Activated CD8-positive, alpha-beta memory T cell treated with anti-CD3 and anti-CD28 coated beads for 36 hours (primary cell): Measurements from ENCODE around the gene SEMA6A. TPM values are rescaled to one million over a fixed set of nuclear protein-coding genes. Genes with fewer than 3 reads are reported as not detected.

ENCODE experiments used
- CTCF ChIA-PET: fragments of 350-600 bp; sonication (Branson Sonifier 250); formaldehyde crosslinking; loops from one replicate; lab custom pipeline; 2021; ENCODE audit warnings: antibody characterized with exemption; lab: Charles Lee
- POLR2A ChIA-PET: fragments of 350-600 bp; sonication (Branson Sonifier 250); formaldehyde crosslinking; loops from one replicate; lab custom pipeline; 2021; ENCODE audit warnings: antibody characterized with exemption; lab: Charles Lee
- total RNA-seq, 2 experiments: library from RNA; stranded (reverse); gene quantifications; one replicate each; pipeline ENCODE4 v1.2.3, GENCODE V29; 2021

SEMA6A gene
- total RNA-seq, 2 experiments from 2014 or later, result not detected

DNA sequence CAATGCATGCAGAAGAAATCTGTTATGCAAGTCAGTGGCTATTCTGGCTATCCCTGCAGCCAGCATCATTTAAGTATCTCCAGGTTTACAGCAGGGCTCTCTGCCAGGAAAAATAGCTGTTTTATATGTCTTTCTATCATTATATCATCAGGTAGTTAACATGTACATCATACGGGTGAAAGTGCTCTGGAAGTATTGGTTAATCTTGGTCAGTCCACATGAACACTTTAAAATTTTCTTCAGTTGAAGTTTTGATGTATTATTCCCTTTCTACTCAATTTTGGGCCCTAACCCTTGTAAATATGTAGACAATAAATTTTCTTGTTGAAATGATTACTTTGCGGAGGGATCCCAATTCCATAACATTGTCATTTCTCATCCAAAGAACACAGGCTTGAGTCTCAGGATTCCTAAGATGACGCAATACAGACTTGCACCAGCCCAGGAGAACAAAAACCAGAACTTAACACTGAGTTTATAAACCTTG, 67.5 kb downstream of the SEMA6A start:
- ChIA-PET CTCF (no interaction called here), POLR2A (no interaction called here)

DNA sequence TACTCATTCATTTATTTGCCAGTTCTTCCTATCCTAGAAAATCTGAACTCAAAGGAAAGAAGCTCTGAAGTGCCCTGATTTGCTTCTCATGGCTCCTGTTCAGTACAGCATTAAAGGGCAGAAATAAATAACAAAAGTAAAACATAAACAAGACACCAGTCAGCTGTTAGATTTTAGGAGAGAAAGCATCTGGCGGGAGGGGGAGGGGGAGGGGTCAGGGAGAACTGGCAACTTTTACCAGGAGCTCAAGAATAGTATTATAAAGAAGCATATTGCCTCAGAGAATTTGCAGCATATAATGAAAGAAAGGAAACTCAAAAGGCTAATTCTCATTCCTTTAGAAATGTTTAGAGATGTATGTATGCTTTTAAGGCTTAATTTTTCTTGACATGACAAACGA, 68.1 kb downstream of the SEMA6A start:
- ChIA-PET POLR2A (no interaction called here), CTCF (no interaction called here)

DNA sequence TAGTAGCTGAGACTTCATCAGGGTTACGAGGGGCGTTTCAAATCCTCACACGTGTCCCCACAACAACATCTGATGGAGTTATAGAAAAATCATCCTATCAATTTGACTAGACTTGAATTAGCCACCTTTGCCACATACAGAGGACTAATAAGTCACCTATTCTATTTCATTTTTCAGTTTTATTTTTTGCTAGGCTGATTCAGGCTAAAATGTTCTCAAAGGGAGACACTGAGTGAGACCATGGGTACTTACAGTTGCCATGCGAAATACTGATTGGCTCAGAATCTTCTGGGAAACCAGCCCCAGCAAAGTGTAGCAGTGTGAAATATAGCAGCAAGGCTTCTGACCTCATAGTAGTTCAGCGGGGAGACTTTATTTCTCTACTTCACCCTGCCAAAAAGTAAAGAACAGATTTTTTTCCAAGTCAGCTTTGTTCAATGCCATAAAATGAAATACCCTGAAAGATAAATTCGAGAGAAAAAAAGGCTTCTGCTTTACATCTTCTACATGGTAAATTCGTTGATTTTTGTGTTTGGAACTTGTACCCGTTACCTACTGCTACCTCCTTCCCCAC, 69.9 kb downstream of the SEMA6A start:
- ChIA-PET CTCF (no interaction called here), POLR2A (no interaction called here)

DNA sequence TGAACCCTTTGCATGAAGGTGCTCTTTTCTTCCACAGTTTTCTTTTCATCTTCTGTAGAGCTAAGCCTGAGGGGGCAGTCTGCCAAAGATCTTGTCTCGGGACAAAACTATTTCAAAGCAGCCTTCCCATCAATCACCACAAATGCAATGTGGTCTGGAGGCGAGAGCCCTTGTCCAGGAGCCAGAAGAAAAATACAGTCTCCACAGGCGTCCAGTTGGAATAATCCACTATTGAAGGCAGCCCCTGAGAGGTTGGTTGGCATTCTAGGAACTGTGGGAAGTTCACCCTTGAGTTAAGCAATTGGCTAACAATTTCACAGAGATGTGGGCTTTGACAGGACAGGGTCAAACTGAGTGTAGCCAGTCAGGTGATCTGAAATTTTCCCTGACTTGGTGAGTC, 72.0 kb downstream of the SEMA6A start:
- ChIA-PET POLR2A (no interaction called here), CTCF (no interaction called here)

DNA sequence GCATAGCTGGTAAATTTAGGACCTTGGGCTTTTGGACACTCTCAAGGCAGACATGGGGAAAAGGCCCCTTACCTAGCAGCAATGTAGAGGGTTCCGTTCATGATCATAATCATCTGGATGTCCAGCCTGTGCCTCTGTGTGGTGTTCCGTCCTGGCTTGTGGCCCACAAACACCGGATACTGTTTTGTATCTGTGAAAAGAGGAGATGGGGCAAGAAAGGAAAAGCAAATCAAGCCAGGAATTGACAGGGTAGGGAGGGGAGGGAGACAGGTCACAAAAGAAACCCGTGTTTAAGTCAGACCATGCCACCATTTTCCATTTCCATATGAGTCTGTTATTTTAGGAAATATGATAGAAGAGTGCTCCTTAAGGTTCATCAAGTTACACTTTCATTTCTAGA, 72.5 kb downstream of the SEMA6A start:
- POLR2A ChIA-PET, result no interaction called here
- CTCF ChIA-PET, result no interaction called here

DNA sequence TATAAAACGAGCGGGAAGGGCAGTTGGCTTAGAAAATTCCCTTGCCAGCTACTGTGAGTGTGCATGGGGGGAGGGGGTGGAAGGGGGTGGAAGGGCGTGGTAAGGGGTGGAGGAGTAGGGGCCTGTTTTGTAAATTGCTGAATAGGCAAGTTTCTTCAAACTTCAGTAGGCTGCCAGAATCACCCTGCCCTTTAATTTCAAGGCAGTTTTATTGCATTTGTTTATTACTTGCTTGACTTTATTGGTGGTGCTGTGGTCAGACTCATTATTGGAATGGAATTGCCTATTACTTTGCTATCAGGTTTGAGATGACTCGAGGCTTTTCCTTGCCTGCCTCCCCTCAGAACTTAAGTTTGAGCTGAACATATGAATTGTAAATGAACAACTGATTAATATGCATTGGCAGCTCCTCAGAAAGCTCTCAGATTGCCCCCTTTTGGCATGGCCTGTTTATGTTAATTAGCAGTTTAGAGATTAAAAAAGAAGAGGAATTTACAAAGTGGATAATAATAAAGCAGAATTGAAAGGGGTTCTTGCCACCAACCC, 76.0 kb downstream of the SEMA6A start:
- CTCF ChIA-PET, result no interaction called here
- POLR2A ChIA-PET, result no interaction called here

DNA sequence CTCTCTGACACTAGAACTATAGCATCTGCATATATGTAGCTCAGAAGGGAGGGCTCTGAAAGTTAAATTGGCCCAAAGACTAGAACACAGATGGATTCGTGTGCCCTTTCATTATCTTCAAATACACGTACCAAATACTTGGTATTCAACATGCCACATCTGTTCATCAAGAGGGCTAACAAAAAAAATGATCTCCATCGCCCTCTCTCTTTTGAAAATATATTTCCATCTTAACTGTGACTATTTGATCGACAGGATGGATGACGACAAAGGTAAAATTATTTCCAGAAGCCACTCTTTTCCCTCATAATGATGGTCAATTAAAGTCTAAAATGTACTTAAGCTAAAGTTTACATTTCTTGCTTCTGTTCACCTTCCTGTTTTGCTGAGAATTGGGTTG, 77.0 kb downstream of the SEMA6A start:
- CTCF ChIA-PET, result no interaction called here
- POLR2A ChIA-PET, result no interaction called here

DNA sequence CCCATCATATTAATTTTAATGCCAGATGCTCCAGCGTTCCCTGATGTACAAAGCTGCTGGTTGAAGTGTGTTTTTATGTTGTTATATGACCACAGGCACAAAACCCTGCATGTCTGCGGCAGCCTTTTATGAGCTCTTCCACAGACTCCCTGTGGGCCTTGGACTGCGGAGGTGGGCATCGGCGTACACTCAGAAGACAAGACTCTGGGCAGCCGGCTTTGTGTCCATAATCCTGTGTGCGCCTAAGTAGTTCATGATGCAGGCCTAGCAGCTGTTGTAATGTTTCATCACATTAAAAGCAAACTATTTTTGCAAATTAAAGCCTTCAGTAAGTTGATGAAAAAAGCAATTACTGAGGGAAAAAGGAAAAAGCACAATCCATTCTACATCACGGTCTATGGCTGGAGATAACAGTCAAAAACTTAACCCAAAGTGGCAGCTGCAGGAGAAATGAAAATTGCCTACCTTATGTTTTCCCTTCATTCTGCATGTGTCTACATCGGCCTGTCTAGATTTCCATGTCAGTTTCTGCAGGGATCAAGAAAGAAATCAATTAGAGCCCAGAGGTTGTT, 78.8 kb downstream of the SEMA6A start:
- ChIA-PET POLR2A (no interaction called here), CTCF (no interaction called here)

DNA sequence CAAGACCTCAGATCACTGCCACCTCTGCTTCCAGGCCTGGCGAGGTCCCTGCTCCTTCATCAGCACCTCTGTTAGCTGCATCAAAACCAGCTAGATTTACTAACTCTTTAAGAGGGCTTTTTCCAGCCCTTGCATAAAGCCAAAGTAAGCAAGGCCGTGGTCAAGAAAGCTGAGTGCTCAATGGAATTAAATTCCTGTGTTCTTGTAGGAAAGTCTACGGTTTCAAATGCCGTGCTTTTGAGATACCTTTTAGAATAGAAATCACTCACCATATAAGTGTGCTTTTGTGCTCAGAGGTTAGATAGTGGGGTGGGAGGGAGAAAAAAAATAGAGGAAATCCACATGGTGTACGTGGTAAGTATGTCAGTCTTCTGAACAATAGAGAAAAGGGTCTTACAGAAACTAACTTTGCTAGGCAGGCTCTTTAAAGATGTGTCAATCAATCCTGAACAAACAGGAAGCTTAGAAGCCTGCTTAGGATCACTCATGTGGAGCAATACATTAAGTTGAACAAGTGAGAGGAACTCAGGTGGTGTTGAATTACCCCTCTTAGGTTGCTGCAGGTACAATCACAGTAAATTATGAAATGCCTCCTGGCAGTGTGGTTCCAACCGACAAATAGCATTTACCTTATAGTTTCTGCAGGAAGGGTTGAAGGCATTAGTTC, 79.7 kb downstream of the SEMA6A start:
- POLR2A ChIA-PET, result no interaction called here
- CTCF ChIA-PET, result no interaction called here

DNA sequence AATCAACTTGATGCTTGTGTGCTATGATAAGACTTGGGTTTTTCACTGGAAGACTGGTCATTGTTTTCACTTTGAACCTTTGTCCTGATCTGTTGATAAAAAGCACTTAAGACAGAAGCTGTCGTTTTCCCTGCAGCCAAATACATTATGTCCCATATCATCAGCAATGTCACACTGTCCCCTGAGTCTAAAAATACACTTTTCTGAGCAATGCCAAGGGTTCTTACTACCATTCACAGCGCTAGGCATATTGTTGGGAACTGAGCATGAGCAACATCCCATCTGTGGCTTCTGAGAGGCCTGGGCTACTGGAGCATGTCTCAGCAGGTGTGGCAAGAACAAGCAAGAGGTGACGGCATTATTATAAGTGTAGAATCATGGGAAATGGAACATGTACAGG, 81.8 kb downstream of the SEMA6A start:
- CTCF ChIA-PET, result no interaction called here
- POLR2A ChIA-PET, result no interaction called here

DNA sequence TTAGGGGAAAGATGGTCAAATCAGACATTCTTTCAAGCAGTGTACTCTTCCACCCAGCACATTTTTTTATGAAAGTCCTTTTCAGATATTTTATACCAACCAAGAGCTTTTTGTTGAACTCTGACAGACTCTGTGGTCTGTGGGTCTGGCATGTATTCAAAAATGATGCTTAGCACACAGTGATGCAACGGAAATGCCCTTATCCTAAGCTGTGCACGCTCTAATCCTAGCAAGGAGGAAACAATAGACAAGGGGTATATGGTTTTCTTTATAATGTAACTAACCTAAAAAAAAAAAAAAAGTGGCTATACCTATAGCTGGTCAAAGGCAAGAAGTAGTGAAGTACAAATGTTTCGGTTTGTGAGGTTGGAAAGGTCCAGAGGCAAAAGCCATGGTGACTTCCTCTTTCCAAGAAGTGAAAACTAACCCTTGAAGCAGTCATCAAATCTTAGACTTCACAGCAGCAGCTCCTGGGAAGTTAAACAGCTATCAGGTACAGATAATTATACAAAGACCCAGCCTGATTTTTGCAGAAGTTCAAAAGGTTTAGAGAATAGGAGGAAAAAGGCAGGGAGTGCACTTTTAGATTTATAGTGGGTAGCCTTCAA, 82.5 kb downstream of the SEMA6A start:
- POLR2A ChIA-PET, result no interaction called here
- CTCF ChIA-PET, result no interaction called here

DNA sequence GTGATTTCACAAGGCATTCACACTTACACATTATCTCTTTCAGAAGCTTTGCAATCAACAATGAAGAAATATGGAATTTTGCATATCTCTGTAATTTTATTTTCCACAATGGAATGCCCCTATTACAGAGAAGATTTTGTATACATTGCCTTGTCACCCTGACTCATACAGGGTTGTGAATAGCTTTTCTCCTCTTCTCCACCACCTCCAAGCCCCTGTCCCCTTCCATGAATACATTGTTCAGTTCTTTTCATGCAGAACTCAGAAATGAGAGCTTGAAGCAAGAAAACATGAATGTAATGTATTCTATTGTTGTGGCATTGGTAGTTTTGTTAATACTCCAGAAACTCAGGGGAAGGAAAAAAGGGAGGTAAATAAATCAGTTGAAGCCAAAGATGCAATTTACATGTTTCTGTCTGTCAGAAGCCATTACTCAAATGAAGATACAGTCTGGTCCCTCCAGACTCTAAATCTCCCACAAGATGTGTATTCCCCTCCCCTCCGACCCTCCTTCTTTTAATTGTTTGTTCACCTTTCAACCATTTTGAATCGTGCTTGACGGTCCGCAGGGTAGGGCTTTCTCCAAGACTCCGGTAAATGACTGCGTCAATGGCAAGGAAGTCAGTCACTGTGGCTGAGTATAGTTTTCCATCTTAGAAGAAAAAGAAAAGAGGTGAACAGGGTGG, 86.1 kb downstream of the SEMA6A start:
- POLR2A ChIA-PET, result no interaction called here
- CTCF ChIA-PET, result no interaction called here

DNA sequence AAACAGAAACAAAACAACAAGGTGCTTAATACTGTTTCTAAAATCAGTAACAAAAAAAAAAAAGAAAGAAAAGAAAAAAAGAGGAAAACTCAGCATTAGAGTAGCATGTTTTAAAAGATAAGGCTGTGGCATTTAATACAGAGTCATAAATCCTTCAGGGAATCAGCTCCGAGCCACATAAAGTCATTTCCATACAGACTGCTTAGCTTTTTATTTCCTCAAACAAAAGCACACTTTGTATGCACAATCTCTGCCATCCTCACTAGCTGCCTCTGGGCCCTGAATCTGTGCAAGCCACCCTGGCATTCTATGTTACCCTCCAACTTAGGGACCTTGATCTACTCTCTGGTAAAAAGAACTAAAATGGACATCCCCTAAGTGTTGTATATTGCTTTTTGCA, 87.6 kb downstream of the SEMA6A start:
- ChIA-PET CTCF (no interaction called here), POLR2A (no interaction called here)

DNA sequence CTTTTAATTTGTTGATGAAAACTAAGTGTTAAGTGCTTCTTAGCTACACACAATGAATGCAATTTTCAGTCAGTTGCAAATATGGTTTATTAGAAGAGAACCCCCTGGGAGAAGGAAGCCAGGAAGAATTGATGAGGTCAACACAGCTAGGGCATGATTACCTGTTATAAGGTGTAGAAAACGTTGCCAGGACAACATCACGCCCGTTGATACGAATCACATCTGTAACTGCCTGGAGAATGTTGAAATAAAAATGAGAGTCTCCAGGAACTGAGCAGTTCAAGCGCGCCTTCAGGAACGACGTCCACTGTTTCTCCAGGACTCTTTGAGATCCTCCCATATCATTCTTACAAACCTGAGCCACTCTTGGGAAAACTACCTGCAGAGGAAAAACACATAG, 88.0 kb downstream of the SEMA6A start:
- ChIA-PET CTCF (no interaction called here), POLR2A (no interaction called here)

DNA sequence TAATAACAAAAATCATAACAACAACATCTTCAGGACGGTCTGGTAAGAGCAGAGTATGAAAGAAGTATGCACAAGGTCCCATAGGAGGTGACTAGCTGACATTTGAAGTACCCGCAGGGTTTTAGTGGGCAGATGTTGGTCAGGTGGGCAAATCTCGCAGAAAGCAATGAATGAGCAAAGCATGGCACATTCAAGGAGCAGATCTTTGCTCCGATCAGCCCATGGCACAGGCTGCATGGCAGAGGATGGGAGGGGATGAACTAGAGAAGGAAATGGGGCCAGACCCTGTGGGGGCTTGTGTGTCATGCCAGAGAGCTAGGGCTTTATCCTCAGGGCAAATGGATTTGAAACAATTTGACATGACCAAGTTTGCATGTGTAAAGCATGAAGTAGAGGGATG, 90.0 kb downstream of the SEMA6A start:
- CTCF ChIA-PET, result no interaction called here
- POLR2A ChIA-PET, result no interaction called here

DNA sequence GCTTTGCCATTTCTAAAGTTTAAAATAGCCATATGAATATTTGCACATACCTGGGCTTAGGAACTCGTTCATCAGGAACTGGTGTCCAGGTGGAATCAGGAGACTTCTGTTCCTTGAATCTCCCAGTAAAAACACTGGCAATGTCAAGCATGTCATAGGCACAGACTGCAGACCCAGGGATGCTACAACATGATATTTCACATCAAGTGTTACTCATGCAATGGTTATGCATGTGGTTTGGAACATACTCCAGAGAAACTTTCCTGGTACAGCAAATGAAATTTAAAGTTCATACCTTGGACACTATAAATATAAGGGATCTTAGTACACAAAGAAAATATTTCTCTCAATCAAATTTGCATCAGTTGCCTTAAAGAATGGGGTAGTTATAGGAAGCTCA, 92.2 kb downstream of the SEMA6A start:
- ChIA-PET CTCF (no interaction called here), POLR2A (no interaction called here)

DNA sequence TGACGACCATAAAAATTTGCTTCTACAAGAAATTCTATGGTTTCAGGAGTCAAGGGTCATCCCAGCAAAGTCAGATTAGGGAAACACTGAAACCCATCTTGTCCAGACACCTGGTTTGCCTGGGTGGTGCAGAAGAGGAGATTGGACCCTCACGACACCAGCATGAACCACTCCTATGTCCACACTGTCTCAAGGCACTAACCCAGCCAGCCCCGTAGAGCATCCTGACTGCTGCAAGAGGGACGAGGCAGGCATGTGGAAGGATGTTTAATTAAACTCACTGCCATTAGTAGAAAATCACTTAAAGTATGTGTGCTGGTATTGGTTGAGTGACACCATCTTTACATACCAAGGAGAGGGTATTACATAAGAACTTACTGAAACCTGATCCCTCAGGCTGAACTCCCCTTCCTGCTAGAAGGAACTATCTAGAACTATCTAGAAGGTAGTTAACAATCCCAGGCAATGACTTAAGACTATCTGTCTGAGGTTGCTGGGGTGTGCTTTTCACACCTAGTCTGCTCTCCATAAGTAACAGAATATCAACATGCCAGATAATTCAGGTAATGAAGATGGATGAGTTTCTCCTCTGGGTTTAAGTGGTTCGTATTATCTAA, 93.6 kb downstream of the SEMA6A start:
- CTCF ChIA-PET, result no interaction called here
- POLR2A ChIA-PET, result no interaction called here

DNA sequence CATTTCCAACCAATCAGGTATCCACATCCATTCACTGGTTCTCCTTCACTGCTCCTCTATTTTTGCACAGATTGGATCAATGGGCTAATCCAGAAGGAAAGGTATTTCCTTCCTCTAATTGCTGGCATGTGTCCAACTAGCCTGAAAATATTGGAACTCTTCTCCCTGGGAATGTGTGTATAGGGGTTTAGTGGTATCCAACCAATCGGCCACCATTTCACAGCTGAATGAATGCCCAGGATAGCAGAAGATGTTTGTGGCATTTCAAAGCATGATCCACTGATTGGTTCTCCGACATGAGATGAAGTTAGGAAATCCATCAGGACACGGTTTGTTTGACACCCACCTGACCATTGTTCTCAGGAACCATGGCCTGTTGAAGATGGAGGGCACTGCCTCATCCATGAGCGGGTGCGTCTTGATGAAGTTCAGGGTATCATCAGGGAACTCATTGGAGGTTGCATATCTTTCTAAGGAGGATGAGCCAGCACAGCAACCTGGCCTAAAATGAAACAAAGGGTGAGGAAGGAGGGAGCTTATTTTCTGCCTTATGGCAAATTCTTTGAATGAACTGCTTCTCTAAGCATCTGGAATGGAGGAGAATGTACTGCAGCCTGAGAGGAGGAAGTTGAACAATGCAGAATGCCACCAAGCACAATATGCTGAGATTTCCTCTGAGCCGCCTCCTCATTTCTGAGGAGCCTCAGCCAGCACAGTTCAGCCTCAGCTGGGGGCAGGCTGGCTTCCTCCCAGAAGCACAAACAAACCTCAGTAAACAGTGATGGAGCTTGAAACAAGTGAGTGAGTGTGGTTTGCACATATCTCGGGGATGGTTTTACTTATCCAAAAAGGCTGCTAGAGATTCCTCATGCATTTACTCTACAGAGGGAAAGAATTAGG, 94.6 kb downstream of the SEMA6A start:
- POLR2A ChIA-PET, result no interaction called here
- CTCF ChIA-PET, result no interaction called here

DNA sequence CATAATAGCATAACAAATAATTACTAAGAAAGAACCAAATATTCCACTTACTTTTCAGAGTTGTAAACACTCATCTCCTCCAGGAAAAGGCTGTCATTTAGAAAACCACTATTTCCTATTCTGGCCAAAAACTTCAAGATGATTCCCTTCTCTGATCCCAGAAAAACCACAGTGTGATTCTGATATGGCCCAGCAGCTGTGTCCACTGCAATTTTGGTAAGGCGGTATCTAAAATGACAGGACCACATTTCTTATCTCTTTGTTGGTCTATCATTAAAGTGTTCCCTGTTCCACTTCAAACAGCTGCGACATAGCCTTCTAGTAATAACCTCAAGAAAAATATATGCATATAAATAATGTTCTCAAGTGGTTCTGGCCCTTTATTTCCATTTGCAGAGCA, 96.1 kb downstream of the SEMA6A start:
- CTCF ChIA-PET, result no interaction called here
- POLR2A ChIA-PET, result no interaction called here
